RPMI8226 (cell line): ENCODE data around the gene APOA1.
"Not testable (repeated sequence)": the region's sequence is repeated elsewhere in the genome, so short reads cannot be mapped to it uniquely, and the experiment has no call there.

ENCODE experiments used
- DNase-seq: peaks from one replicate; pipeline ENCODE4 v3.0.0-alpha.2; 2015

APOA1 gene

GRCh38 chr11:116857316-116857715 is 19.9 kb upstream of the APOA1 start:
- no peak for DNase-seq

- no peak for DNase-seq
These were observed 19.0 kb upstream of the APOA1 start for GRCh38 chr11:116856423-116856822.

GRCh38 chr11:116855413-116855812 is 18.0 kb upstream of the APOA1 start:
- DNase-seq = no peak

DNA sequence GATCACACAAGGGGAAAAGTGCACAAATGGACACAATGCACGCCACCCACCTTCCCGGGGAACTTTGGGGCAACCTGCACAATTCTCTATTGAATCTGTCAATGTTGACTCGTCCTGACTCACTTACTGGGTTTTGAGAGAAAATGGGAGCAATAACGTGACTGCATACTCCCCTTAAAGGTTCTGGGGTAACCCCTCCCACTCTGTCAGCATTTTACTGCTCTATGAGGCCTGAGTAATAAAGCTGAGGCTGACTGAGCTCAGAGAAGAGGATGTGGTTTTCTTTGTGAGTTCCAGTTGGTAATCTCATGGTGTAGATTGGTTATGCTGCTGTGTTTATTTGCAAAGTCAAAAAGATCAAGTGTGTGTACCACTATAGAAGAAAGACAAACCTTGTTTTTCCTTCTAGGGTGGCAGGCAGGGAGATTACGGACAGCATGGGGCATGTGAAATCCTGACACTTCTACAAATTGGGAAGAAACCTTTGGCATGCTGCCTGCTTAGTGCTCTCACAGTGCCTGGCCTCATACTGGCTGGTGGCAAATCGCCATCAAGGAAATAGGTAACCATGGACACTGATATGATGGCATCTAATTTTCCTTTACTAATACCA is 16.1 kb upstream of the APOA1 start:
- no peak for DNase-seq

GRCh38 chr11:116852261-116853031 is 15.0 kb upstream of the APOA1 start:
- no peak for DNase-seq

GRCh38 chr11:116851626-116852025 is 14.2 kb upstream of the APOA1 start:
- no peak for DNase-seq

- DNase-seq = no peak
These were observed 12.1 kb upstream of the APOA1 start for GRCh38 chr11:116849486-116849885.

GRCh38 chr11:116849060-116849459 is 11.6 kb upstream of the APOA1 start:
- DNase-seq = no peak

GRCh38 chr11:116847612-116848011 is 10.2 kb upstream of the APOA1 start:
- no peak for DNase-seq

DNA sequence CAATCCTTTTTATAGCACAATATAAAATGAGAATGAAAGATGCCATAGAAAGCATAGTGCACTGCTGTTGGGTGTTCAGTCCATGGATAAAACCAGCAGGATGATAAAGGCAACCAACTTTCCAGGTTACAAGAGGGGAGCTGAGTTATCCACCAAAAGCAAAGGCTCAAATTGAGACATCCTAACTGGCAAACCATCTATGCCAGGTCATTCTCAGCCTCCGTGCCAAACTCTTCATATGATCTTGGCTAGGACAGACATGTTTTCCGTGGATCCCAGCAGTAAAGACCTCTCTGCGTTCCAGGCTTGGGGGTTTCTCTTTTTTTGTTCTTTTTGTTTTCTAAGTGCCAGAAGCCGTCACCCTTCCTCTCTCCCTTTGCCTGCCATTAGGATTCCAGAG is 7.3 kb upstream of the APOA1 start:
- DNase-seq = no peak

DNA sequence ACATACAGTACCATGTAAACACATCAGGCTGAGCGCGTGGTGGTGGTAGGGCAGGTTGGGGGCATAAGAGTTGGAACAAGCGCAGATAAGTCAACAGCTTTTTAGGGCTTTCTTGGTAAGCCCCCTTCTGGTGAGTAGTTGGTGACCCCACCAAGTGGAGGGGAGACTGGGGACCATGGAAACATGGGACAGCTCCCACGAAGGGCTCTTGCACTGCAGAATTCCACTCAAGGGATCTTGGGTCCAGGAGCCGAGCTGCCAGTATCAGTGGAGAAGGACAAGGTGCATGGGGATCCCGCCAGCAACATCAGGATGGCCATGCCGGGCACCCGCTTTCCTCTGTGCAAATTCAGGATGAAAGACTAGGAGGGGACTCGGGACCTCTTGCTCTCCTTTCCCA is 6.2 kb upstream of the APOA1 start:
- no peak for DNase-seq

DNA sequence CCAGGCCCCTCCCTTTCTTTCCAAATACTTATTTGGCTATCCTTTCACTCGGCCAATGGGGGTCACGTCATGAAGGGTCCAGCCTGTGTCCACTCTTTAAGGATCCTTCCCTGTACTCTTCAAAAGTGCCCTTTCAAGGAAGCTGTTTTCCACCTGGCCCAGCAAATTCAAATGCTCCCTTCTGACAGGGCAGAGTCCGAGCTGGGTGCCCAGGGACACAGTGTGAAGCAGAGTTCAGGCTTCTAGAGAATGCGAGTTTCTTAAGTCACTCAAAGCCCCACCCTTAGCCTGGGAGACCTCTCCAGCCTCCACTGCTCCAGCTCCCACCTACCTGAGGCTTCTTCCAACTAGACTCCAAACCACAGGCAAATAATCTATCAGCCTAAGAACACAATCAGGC is 5.5 kb upstream of the APOA1 start:
- DNase-seq = no peak

DNA sequence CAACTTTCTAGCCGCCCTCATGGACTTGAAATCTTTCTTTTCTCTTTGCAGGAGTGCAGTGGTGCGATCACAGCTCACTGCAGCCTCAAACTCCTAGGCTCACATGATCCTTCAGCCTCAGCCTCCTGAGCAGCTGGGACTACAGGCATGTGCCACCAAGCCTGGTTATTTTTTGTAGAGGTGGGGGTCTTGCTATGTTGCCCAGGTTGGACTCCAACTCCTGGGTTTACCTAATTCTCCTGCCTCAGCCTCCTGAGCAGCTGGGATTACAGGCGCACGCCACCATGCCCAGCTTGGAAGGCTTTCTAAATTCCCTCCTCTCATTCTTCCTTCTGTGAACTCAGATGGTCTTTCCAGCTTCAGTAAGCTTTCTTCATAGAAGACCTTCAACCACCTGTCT is 4.7 kb upstream of the APOA1 start:
- no peak for DNase-seq

- DNase-seq = no peak
These were observed 3.4 kb upstream of the APOA1 start for GRCh38 chr11:116840746-116841296.

DNA sequence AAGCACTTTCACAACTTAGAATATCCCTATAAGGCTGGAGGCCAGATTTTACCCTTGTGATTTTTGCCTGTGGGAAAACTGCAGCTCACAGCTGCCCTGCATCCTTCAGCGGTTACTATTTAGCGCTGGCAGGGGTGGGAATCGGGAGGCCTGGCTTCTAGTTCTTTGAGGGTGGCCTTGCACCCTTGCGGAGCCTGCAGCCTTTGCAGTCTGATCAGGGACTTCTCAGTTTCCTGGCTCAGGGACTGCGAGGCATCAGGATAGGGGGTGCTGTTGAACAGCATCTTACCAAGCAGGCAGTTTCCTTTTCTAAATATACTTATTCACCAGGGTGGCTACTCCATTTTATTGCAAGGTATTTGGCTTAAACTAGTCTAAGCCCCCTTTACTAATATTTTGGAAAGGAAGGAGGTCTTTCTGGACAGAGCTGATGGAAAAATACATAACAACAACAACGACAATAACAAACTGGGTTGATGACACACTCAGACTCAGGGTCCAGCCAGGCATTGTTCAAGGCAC is 2.9 kb upstream of the APOA1 start:
- no peak for DNase-seq

- DNase-seq = no peak
These were observed 1.1 kb upstream of the APOA1 start for GRCh38 chr11:116838321-116839084.

- no peak for DNase-seq
These were observed 810 bp downstream of the APOA1 start for GRCh38 chr11:116836632-116836991.

DNA sequence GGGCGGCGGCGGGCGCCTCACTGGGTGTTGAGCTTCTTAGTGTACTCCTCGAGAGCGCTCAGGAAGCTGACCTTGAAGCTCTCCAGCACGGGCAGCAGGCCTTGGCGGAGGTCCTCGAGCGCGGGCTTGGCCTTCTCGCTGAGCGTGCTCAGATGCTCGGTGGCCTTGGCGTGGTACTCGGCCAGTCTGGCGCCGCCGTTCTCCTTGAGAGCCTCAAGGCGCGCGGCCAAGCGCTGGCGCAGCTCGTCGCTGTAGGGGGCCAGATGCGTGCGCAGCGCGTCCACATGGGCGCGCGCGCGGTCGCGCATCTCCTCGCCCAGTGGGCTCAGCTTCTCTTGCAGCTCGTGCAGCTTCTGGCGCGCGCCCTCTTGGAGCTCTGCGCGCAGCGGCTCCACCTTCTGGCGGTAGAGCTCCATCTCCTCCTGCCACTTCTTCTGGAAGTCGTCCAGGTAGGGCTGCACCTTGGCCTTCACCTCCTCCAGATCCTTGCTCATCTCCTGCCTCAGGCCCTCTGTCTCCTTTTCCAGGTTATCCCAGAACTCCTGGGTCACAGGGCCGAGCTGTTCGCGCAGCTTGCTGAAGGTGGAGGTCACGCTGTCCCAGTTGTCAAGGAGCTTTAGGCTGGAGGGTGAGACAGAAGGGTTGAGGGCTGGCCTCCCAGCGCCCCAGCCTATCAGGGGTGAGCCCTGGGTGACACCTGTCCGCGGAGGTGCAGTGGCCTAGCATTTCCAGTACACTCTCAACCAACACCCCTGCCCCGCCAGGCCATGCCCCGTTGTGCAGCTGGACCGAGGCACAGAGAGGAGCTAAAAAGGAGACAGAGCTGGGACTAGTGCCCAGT is 1.4 kb downstream of the APOA1 start:
- peak; percentile 97 for DNase-seq

GRCh38 chr11:116835042-116835772 is 2.2 kb downstream of the APOA1 start:
- DNase-seq = no peak

DNA sequence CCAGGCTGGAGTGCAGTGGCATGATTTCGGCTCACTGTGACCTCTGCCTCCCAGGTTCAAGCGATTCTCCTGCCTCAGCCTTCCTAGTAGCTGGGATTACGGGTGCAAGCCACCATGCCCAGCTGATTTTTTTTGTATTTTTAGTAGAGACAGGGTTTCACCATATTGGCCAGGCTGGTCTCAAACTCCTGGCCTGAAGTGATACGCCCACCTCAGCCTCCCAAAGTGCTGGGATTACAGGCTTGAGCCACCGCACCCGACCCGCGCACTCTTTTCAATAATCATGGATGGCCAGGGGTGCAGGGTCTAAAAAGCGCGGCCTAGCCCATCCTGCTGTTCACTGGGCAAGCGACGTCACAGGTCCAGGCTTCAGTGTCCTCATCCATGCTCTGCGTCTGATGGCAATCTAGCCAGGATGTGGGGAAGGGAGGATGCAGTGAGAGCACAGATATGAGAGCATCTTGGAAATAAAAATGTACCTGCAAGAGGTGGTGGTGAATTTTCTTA is 2.8 kb downstream of the APOA1 start:
- DNase-seq = not testable (repeated sequence)

DNA sequence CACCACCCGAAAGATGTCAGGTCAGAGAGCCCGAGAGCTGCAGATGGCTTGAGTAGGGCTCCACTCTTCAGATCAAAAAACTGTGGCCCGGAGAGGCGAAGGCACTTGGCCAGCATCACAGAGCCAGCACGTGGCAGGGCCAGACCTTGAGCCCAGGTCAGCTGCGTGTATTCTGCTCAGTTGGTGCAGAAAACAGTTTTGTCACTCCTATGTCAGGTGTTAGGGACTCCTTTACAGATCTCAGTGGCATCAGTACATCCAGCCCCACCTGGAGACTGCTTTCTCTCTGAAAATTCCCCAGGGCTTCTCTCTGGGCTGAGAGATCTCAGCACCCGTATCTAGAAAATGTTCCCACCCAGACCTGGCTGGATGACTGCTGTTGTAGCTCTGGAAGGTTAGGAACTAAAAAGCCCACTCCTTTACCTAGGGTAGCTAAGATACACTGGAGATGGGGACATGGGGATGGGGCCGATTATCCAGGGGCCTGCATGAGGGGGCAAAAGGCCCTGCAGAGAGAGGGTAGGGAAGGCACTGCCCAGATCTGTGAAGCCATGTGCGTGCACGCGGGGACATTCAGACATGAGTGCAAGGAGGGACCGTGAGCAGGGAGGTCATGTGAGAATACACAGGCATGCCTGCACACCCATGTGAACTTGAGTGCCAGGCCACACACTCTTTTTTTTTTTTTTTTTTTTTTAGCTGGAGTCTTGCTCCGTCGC is 3.4 kb downstream of the APOA1 start:
- DNase-seq = no peak
